ENCODE results near the gene BUB3. TPM values are rescaled to one million over a fixed set of nuclear protein-coding genes. Genes with fewer than 3 reads are reported as not detected.

The BUB3 gene
- polyA plus RNA-seq, 1 donor = 55.9 TPM

GRCh38 chr10:123203393-123204126, 49.4 kb downstream of the BUB3 start:
- no peak for DNase-seq (ENCODE audit: low read depth)

- DNase-seq (ENCODE audit: low read depth) = no peak
Observed at GRCh38 chr10:123204127-123204461, 49.9 kb downstream of the BUB3 start.

DNA sequence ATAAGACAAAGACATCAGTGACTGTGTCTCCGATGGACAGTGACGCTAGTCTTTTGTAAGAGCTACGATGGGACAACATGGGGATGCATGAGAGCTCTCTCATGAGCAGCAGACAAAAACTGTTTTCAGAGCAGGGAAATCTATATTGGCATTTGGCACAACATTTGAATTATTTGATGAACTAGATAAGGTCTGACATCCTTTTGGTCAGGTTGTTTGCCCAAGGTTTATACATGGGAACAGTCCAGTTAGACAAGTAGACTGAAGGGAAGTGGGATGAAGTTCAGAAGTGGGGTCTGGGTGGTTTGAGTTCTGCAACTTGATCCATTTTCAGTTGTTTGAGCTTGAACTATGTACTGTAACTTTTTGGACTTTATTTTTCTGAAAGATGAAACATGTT, 50.8 kb downstream of the BUB3 start:
- no peak for DNase-seq (ENCODE audit: low read depth)

DNA sequence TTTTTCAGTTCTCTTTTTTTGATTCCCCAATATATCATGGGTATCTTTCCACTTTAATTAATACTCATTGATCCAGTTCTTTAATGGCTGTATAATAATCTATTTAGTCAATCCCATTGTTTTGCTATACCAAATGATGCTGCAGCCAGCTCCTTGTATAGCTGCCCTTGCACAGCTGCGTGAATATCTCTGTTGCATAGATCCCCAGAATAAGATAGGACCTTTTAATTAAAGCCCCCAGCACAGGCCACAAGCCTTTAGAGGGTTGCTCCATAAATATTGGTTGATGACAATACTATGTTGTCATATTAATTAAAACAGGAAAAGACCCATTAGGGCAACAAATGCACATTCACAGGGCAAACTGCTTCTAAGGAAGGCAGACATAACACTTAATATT, 57.9 kb downstream of the BUB3 start:
- DNase-seq (ENCODE audit: low read depth) = no peak

- no peak for DNase-seq (ENCODE audit: low read depth)
Observed at GRCh38 chr10:123212640-123213039, 58.4 kb downstream of the BUB3 start.

DNA sequence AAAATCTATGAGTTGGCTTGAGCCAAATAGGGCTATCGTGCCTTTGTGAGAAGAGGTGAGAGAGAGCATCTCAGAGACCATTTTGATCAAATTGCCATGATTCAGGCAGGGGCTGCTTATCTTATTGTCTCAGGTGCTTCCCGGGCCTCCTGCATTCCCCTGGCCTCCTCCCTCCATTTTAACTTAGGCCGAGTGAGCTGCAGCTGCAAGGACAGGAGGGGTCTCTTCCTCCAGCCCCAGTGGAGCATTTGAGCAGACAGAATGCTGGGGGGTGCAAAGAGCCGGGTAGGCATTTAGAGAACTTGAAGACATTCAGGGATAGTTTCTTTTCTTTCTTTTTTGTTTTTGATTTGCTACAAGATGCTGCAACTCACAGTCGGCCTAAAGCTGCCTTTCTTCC, 59.0 kb downstream of the BUB3 start:
- DNase-seq (ENCODE audit: low read depth) = no peak

Other genes with a start within 250 kb of the BUB3 start
- gene FAM24A, start 243.8 kb upstream of the BUB3 start, polyA plus RNA-seq (ENCODE audit: insufficient read length) = not detected
- gene C10orf88, start 200.2 kb upstream of the BUB3 start, polyA plus RNA-seq (ENCODE audit: insufficient read length) = 12.9 TPM
- 3.9 TPM for gene PSTK, start 174.0 kb upstream of the BUB3 start, polyA plus RNA-seq (ENCODE audit: insufficient read length)
- 16.3 TPM for gene IKZF5, start 145.6 kb upstream of the BUB3 start, polyA plus RNA-seq (ENCODE audit: insufficient read length)
- gene ACADSB, start 145.4 kb upstream of the BUB3 start, polyA plus RNA-seq (ENCODE audit: insufficient read length) = 12.7 TPM
- not detected for gene HMX3, start 18.4 kb upstream of the BUB3 start, polyA plus RNA-seq (ENCODE audit: insufficient read length)
- gene HMX2, start 6.3 kb upstream of the BUB3 start, polyA plus RNA-seq (ENCODE audit: insufficient read length) = not detected